SK-N-MC (cell line): ENCODE results near the gene HNRNPM.

Experiments used
- EZH2 ChIP-seq: fragments of 200-600 bp; sonication (generic); IDR thresholded peaks from one replicate; pipeline ENCODE4 v1.6.1; 2017; ENCODE audit warnings: antibody characterized with exemption
- FOXP2 ChIP-seq: optimal IDR thresholded peaks from 2 replicates; pipeline ENCODE3; 2011; ENCODE audit warnings: mild to moderate bottlenecking, moderate library complexity; ENCODE audit not compliant: insufficient read depth; ENCODE audit errors: extremely low read length, control extremely low read depth
- POLR2AphosphoS5 ChIP-seq: IDR thresholded peaks from 2 replicates; pipeline ENCODE4 v1.6.1; 2012; ENCODE audit warnings: mild to moderate bottlenecking, low read depth, low read length, borderline replicate concordance

DNA sequence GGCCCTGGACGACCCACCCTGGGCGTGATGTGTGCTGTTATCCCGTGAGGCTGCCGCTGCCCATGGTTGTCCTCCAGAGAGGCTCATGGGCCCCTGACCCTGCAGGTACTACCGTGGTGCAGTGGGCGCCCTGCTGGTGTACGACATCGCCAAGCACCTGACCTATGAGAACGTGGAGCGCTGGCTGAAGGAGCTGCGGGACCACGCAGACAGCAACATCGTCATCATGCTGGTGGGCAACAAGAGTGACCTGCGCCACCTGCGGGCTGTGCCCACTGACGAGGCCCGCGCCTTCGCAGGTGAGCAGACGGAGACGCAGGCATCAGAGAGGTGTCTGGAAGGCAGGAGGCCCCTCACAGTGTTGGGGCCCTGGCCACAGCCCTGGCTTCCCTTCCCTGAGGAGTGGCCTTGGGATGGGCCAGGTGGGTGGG, 42.8 kb upstream of the HNRNPM start:
- no peak for TF ChIP-seq EZH2
- TF ChIP-seq POLR2AphosphoS5 = no peak
- no peak for TF ChIP-seq FOXP2
